ENCODE data around the gene CACNA1E.

GRCh38 chr1:181443231-181443853 lies 40.0 kb upstream of the CACNA1E start:
- TF ChIP-seq, protein P1, sequence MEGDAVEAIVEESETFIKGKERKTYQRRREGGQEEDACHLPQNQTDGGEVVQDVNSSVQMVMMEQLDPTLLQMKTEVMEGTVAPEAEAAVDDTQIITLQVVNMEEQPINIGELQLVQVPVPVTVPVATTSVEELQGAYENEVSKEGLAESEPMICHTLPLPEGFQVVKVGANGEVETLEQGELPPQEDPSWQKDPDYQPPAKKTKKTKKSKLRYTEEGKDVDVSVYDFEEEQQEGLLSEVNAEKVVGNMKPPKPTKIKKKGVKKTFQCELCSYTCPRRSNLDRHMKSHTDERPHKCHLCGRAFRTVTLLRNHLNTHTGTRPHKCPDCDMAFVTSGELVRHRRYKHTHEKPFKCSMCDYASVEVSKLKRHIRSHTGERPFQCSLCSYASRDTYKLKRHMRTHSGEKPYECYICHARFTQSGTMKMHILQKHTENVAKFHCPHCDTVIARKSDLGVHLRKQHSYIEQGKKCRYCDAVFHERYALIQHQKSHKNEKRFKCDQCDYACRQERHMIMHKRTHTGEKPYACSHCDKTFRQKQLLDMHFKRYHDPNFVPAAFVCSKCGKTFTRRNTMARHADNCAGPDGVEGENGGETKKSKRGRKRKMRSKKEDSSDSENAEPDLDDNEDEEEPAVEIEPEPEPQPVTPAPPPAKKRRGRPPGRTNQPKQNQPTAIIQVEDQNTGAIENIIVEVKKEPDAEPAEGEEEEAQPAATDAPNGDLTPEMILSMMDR (IDR thresholded peaks at IDR 0.05), result no peak
- no peak for TF ChIP-seq EZH2 (IDR thresholded peaks at IDR 0.05; ENCODE audit: borderline replicate concordance, insufficient read depth, low read depth, low read length, poor library complexity, severe bottlenecking)
